ENCODE results near the gene TSPAN4. TPM values are rescaled to one million over a fixed set of nuclear protein-coding genes. Genes with fewer than 3 reads are reported as not detected.

TSPAN4 gene
- total RNA-seq, 1 experiment from 2014 or later: 50.3 TPM

- BruUV-seq (replicated peaks): no TSS peak
- ATAC-seq (no peak), DNase-seq (ENCODE audit: low read depth, low spot score) (no peak)
- intact Hi-C loops (cut with micrococcal nuclease): no loop called here
- TF ChIP-seq, protein P1, sequence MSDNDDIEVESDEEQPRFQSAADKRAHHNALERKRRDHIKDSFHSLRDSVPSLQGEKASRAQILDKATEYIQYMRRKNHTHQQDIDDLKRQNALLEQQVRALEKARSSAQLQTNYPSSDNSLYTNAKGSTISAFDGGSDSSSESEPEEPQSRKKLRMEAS (IDR thresholded peaks at IDR 0.05): no peak
- TF ChIP-seq ZFX (IDR thresholded peaks at IDR 0.05) (no peak), POLR2AphosphoS5 (IDR thresholded peaks at IDR 0.05; ENCODE audit: low read depth, low read length) (no peak), ZNF274 (IDR thresholded peaks at IDR 0.05; ENCODE audit: low read depth, low read length) (no peak), CEBPB (IDR thresholded peaks at IDR 0.05; ENCODE audit: low read depth) (no peak), JUND (IDR thresholded peaks at IDR 0.05) (no peak), CTCF (IDR thresholded peaks at IDR 0.05 in 2 of 3, conservative IDR thresholded peaks at IDR 0.05 in 1 of 3; ENCODE audit: borderline replicate concordance in 1 of 3, insufficient read depth in 1 of 3, low read depth in 2 of 3, low read length in 2 of 3) (no peak), CBX3 (IDR thresholded peaks at IDR 0.05; ENCODE audit: low read depth) (no peak)
- Histone ChIP-seq H3K36me3 (ENCODE audit: control insufficient read depth in 1 of 2, insufficient read depth in 2 of 2, low read length in 2 of 2) (no peaks in the 10 kb centered on the region; a peak in 2 of 4 replicates), H4K20me1 (ENCODE audit: insufficient read depth) (no peaks in the 10 kb centered on the region), H3K79me2 (ENCODE audit: insufficient read depth, low read length) (no peaks in the 10 kb centered on the region), H3K27me3 (ENCODE audit: insufficient read depth, low read length) (no peaks in the 10 kb centered on the region), H3K9ac (ENCODE audit: low read length) (no peak overlapping the region), H3K9me3 (ENCODE audit: control insufficient read depth in 1 of 2, insufficient read depth in 1 of 2, low read depth in 1 of 2, low read length in 2 of 2) (no peaks in the 10 kb centered on the region), H3K27ac (ENCODE audit: low read depth, low read length) (no peak overlapping the region), H3K4me1 (ENCODE audit: control insufficient read depth in 1 of 2, insufficient read depth in 2 of 2, low read length in 2 of 2) (peaks cover 5 to 7% of the 10 kb centered on the region in 2 experiments; a peak in 3 of 4 replicates), H3K4me3 (replicated peaks in 1 of 2; ENCODE audit: low read depth in 1 of 2, low read length in 2 of 2) (no peak overlapping the region), H3K4me2 (ENCODE audit: low read length) (no peak overlapping the region), H3K9me2 (ENCODE audit: insufficient read depth) (no peaks in the 10 kb centered on the region), H2AFZ (ENCODE audit: low read depth, low read length, poor library complexity, severe bottlenecking) (no peak overlapping the region)
- CTCF ChIA-PET: no interaction called here
- RAD21 ChIA-PET (ENCODE audit: low non-redundant PET in 1 of 2, low total read pairs in 2 of 2, uncharacterized antibody in 2 of 2, unreplicated experiment in 2 of 2): no interaction called here
- POLR2A ChIA-PET: no interaction called here
These were observed 48.3 kb downstream of the TSPAN4 start for GRCh38 chr11:890794-891540.

Measured in HCT116 (cell line).